ENCODE results near the gene FBLIM1.

The FBLIM1 gene, protein sequence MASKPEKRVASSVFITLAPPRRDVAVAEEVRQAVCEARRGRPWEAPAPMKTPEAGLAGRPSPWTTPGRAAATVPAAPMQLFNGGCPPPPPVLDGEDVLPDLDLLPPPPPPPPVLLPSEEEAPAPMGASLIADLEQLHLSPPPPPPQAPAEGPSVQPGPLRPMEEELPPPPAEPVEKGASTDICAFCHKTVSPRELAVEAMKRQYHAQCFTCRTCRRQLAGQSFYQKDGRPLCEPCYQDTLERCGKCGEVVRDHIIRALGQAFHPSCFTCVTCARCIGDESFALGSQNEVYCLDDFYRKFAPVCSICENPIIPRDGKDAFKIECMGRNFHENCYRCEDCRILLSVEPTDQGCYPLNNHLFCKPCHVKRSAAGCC

DNA sequence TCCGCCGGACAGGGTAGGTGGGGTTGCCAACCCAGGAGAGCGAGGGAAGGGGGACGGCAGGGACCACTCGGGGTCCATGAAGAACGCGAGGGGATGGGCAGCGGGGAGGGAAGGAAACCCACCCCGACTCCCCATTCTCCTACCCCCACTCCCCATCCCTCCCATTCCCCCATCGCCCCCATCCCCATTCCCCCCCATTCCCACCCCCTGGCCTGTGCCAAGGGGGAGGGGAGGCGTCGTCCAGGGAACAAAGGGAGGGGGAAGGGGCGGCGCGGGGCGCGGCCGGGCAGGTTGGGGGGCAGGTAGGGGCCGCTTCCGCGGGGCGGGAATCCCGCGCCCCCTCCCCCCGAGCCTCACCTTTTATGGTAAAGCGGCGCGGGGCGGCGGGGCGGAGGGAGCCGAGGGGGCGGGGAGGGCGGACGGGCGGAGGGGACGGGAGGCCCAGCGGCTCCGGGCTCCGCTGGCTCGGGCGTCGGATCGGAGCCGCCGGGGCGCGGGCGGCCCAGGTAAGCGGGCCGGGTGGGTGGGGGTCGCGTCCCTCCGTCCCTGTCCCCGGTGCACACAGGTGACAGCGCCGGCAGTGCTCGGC, at the start of gene FBLIM1:
Gene FBLIM1 (plus strand): TSS at position 453 of the 589 bp plus-strand sequence. CDS start 6,189 bp downstream, outside the sequence.
- DNase-seq (ENCODE audit: insufficient read length, low spot score) (no peak), FAIRE-seq (no peak)
- no peak for TF ChIP-seq POLR2A (IDR thresholded peaks at IDR 0.05; ENCODE audit: low read depth, low read length)

DNA sequence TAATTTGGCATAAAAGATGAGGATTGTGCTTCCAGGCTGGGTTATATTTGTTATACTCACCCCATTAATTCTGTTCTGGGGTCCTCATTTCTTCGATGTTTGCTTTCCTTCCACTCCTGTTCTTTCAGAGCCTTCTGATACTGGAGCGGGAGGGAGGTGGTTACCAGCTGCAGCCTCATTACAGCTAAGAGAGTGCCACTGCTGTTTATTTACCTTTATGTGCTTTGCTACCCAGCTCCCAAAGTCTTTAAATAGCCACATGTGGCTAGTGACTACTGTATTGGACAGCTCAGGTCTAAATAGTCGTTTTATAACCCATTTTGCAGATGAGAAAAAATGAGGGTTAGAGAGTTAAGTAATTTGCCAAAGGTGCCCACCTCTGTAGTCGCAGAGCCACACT, 49.4 kb upstream of the FBLIM1 start:
- no peak for DNase-seq (ENCODE audit: insufficient read length, low spot score)
- no peak for TF ChIP-seq POLR2A (IDR thresholded peaks at IDR 0.05; ENCODE audit: low read depth, low read length)
- no peak for FAIRE-seq

DNA sequence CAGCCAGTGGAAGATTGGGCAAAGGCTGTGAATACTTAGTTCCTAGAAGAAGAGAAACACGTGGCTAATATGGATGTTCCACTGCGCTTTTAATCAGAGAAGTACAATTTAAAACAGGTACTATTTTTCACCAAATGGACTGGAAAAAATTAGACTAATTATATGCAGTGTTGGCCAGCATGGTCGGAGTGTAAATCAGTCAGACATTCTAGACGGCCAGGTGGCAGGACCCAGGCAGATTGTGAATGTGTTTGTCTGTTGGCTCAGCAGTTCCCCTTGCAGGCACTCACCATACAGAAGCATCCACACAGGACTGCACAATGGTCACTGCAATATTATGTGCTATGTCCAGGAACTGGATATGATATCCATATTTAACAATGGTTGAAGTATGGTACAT, 46.4 kb upstream of the FBLIM1 start:
- TF ChIP-seq POLR2A (IDR thresholded peaks at IDR 0.05; ENCODE audit: low read depth, low read length): no peak
- FAIRE-seq (no peak), DNase-seq (ENCODE audit: insufficient read length, low spot score) (no peak)

DNA sequence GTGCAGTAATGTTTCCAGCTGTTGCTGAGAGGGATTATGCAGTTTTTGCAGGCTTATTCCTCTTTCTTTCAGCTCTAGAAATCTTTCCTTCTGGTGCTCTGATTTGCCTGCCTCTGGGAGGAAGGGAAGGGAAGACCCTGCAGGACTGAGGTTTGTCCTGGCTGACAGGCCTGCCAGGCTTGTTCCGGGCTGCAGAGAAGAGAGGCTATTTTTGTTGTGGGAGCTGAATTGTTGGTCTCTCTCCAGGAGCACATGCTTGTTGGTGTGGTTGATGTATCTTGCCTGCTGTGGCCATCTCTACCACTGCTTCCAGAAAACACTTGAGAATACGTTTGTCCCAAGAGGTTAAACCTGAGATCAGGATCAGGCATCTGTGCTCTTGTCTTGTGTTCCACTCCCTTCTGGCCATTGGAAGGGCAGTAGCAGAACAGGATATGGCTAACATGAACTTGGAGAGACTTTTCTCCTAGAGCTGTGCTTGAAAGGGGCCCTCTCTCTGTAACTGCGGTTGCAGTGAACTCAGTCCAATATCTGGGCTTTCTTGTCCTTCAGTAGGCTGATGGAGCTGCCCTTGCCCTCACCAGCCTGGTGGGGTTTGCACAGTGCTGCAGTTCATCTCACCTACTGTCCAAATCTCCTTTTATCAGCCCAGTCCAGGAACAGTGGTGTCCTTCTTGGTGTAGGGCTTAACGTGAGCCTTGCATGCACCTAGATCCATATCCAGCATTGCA, 44.0 kb upstream of the FBLIM1 start:
- DNase-seq (ENCODE audit: insufficient read length, low spot score) (no peak), FAIRE-seq (no peak)
- TF ChIP-seq POLR2A (IDR thresholded peaks at IDR 0.05; ENCODE audit: low read depth, low read length): no peak

DNA sequence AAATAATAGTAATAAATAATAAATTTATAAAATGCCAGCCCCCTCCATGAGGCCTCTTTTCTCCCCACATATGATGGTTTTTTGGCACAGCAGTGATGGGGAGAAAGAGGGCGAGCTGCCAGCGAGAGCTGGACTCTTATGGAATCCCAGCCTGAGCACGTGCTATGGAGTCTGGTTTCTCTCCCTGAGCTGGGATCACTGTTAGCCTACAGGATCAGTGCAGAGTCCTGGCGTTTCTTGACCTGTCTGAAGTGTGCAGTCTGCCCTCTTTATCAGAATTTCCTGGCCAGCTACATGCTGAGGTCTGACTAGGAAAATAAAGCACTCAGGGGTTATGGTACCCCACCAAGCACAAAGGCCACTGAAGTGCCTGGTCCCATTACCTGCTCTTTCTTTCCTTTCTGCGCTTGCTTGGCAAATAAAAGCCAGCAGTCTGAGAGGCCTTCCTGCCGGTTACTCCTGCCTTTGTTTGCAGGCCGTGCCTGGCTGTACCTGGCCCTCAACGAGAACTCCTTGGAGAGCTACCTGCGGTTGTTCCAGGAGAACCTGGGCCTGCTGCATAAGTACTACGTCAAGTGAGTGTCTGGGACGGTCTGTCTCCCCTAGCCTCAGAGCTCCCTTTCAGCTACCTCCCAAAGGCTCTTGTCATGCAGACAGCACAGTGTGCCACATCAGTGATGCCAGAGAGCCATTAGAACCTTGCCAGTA, 41.0 kb upstream of the FBLIM1 start:
- TF ChIP-seq POLR2A (IDR thresholded peaks at IDR 0.05; ENCODE audit: low read depth, low read length): no peak
- FAIRE-seq: no peak
- DNase-seq (ENCODE audit: insufficient read length, low spot score): no peak

DNA sequence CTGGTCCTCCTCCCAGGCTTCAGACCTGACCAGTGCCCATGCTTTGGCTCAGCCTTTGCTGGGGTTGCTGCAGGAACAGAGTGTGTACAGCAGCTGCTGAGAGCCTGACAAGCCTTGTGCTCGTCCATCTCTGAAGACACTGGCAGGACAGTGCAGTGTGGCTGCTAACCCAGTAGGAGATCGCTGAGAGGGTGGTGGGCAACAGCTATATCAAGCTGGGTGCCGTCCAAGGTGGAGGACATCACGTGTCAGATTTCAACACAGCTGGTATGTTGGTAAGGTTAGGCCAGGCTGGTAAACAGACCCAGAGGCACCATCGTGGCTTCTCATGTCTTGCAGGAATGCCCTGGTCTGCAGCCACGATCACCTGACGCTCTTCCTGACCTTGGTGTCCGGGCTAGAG, 40.4 kb upstream of the FBLIM1 start:
- no peak for TF ChIP-seq POLR2A (IDR thresholded peaks at IDR 0.05; ENCODE audit: low read depth, low read length)
- no peak for FAIRE-seq
- DNase-seq (ENCODE audit: insufficient read length, low spot score): no peak

DNA sequence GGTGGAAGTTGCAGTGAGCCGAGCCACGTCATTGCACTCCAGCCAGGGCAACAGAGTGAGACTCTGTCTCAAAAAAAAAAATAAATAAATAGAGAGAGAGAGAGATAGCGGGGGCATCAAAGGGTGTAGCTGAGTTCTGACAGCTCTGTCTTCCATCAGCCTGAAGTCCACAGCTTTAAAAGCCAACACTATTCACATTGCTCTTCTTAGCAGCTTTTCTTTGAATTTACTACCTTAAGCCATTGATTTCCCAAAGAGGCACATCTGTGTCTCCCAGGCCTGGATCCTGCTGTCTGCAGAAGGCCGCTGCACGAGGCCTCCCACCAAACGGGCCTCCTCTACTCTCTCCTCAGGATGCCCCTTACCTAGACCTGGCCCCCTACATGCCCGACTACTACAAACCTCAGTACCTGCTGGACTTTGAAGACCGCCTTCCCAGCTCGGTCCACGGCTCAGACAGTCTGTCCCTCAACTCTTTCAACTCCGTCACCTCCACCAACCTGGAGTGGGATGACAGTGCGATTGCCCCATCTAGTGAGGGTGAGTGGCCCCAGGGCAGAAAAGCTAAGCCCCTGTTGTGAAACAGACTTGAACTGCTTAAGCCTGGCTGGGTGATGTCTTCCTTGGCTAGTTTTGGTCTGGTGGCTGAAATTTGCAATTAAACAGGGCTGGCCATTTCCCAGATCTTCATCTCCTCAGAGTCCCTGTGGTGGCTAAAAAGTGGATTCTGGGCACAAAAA, 39.0 kb upstream of the FBLIM1 start:
- TF ChIP-seq POLR2A (IDR thresholded peaks at IDR 0.05; ENCODE audit: low read depth, low read length): no peak
- no peak for DNase-seq (ENCODE audit: insufficient read length, low spot score)
- no peak for FAIRE-seq

DNA sequence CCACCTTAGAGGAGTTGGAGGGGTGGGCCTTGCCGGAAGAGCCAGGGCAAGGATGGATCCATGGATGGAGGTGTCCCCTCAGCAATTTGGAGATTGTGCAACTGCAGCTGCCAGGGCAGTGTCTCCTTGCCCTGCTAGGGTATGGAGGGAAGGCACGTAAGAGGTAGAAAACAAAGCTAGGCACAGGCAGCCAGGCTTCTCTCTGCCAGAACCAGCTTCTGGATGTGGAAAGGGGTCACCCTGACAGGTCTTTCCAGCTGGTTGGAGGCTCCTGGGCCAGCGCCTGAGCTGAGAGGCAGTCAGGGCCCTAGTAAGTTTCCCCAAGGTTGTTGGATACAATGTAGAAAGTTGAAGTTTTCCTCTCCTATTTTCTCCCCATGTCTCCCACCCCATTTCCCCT, 37.7 kb upstream of the FBLIM1 start:
- no peak for TF ChIP-seq POLR2A (IDR thresholded peaks at IDR 0.05; ENCODE audit: low read depth, low read length)
- FAIRE-seq: no peak
- DNase-seq (ENCODE audit: insufficient read length, low spot score): no peak

DNA sequence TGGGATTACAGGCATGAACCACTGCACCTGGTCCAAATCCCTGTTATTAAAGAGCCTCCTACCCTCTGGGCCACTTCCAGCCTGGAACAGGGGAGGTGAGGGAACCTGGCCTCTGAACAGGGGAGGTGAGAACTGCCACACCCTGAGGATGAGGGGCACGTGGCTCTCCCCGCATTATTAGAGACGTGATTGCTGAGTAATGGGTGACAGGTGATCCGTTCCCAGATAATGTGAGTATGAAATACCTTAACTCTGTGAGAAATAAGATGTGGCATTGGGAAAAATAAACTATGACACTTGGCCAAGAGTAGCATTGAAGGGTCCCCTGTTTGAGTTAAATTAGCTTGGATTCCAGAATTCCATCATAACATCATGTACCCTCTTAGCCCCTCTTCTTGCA, 36.2 kb upstream of the FBLIM1 start:
- no peak for DNase-seq (ENCODE audit: insufficient read length, low spot score)

DNA sequence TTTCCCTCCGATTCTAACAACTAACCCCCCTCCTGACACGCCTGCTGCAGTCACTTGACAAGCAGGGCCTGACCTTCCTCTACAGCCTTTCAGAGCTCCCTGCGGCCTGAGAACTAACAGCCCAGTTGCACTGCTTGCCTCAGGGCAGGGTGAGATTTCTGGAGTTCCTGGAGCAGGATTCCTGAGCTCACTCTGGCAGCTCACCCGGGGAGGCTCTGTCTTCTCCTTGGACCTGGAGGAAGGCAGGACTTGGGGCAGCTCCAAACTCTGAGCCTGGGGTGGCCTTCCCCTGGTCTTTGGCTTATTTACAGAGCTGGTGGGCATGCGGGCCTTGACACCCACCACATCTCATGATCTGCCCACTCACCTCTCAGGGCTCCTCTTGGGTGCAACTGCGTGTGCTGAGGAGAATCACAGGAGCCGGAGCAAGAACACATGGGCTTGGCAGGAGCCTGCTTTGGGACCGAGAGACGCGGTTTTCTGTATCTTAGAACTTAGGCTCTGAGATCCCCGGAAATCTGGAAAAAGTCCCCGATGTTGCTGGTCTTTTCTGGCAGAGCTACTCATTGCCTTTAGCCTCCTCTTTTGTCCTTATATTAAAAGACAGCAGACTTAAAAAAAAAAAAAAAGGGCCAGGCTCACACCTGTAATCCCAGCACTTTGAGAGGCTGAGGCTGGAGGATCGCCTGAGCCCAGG, 35.6 kb upstream of the FBLIM1 start:
- DNase-seq (ENCODE audit: insufficient read length, low spot score) (no peak), FAIRE-seq (no peak)
- TF ChIP-seq POLR2A (IDR thresholded peaks at IDR 0.05; ENCODE audit: low read depth, low read length): no peak

More for the DNA sequence above, 36.2 kb upstream of the FBLIM1 start:
- TF ChIP-seq POLR2A (IDR thresholded peaks at IDR 0.05; ENCODE audit: low read depth, low read length): no peak
- FAIRE-seq: no peak

DNA sequence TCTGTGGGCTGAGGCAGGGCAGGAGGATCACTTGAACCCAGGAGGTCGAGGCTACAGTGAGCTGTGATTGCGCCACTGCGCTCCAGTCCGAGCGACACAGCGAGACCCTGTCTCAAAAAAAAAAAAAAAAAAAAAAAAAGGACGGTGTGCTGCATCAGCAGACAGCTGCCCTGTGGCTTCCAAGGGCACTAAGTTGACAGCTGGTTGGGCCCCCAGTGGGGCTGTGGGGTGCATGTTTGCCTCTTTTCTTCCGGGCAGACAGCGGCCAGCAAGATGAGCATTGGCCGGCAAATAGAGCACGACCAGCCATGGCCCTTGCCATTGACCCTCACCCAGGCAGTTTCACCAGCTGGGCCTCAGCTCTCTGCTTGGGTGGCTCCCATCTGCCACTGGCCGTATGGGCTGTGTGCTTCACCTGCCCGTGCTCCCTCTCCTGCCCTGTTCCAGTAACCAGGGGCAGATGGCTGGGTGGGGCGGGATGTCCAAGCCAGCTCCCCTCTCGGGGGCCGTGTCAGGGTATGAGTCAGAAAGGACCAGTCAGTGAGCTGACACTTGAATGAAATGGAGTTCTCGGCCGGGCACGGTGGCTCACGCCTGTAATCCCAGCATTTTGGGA, 34.9 kb upstream of the FBLIM1 start:
- DNase-seq (ENCODE audit: insufficient read length, low spot score) (no peak), FAIRE-seq (no peak)
- TF ChIP-seq POLR2A (IDR thresholded peaks at IDR 0.05; ENCODE audit: low read depth, low read length): no peak

All from H54 (cell line).